ENCODE measurements around the gene PRR11.

GRCh38 chr17:59190806-59191205 is 35.3 kb downstream of the PRR11 start:
- no peak for TF ChIP-seq POLR2A (IDR thresholded peaks at IDR 0.05; ENCODE audit: low read depth, low read length)
- no peak for TF ChIP-seq TAF1 (IDR thresholded peaks at IDR 0.05; ENCODE audit: low read depth, low read length)
- no peak for TF ChIP-seq SPI1 (IDR thresholded peaks at IDR 0.05; ENCODE audit: low read depth, low read length)
- no peak for TF ChIP-seq POLR2AphosphoS5 (IDR thresholded peaks at IDR 0.05; ENCODE audit: low read depth, low read length)
- TF ChIP-seq PAX5 (IDR thresholded peaks at IDR 0.05; ENCODE audit: insufficient read depth, low read length, severe bottlenecking), result no peak

All from GM12891 (cell line).